NCI-H748 (cell line): ENCODE measurements around the gene DTX2.
"Not testable (repeated sequence)": the region's sequence is repeated elsewhere in the genome, so short reads cannot be mapped to it uniquely, and the experiment has no call there.

Source experiments
- DNase-seq: peaks from one replicate; lab custom pipeline; 2025; ENCODE audit not compliant: unreplicated experiment; lab: John Stamatoyannopoulos, UW

Gene DTX2

GRCh38 chr7:76511200-76511910 is 49.8 kb downstream of the DTX2 start:
- not testable (repeated sequence) for DNase-seq

- DNase-seq = not testable (repeated sequence)
Measured at GRCh38 chr7:76511911-76512885, 50.7 kb downstream of the DTX2 start.

GRCh38 chr7:76512941-76513816 is 51.7 kb downstream of the DTX2 start:
- no peak for DNase-seq

- no peak for DNase-seq
Measured at GRCh38 chr7:76513817-76514799, 52.6 kb downstream of the DTX2 start.

GRCh38 chr7:76514926-76515771 is 53.6 kb downstream of the DTX2 start:
- DNase-seq = no peak

- no peak for DNase-seq
Measured at GRCh38 chr7:76515999-76516443, 54.5 kb downstream of the DTX2 start.

GRCh38 chr7:76516932-76517331 is 55.4 kb downstream of the DTX2 start:
- DNase-seq = not testable (repeated sequence)

GRCh38 chr7:76526183-76526582 is 64.7 kb downstream of the DTX2 start:
- not testable (repeated sequence) for DNase-seq

- DNase-seq = not testable (repeated sequence)
Measured at GRCh38 chr7:76531643-76532042, 70.1 kb downstream of the DTX2 start.

- not testable (repeated sequence) for DNase-seq
Measured at GRCh38 chr7:76543197-76543596, 81.7 kb downstream of the DTX2 start, which contains the start of gene SPDYE16. TSS of gene SPDYE16 (minus strand) at chr7:76543297. CDS start at chr7:76541459, 1,838 bp downstream.

GRCh38 chr7:76549025-76549854 is 87.7 kb downstream of the DTX2 start:
- DNase-seq = peak; percentile 82

- not testable (repeated sequence) for DNase-seq
Measured at GRCh38 chr7:76549855-76550248, 88.3 kb downstream of the DTX2 start.

GRCh38 chr7:76551992-76552391 is 90.5 kb downstream of the DTX2 start:
- not testable (repeated sequence) for DNase-seq
